Adrenal gland (tissue), 5 donors: ENCODE data around the gene ENOX1.

Experiments used
- CTCF ChIP-seq, 6 experiments: fragments of 450-650 bp in 4 of 6; fragments of 200-600 bp in 2 of 6; sonication (generic) in 1 of 6; IDR thresholded peaks; 1 replicate in 5 of 6; 2 replicates in 1 of 6; pipeline versions ENCODE4 v1.5.1 to v1.8.0; 2016 to 2021; ENCODE audit warnings: antibody characterized with exemption in 6 of 6, mild to moderate bottlenecking in 2 of 6, moderate library complexity in 1 of 6
- POLR2A ChIP-seq, 2 donors: fragments of 450-650 bp; IDR thresholded peaks; one replicate each; pipeline ENCODE4 v1.6.1; 2017; ENCODE audit warnings: antibody characterized with exemption in 2 of 2, mild to moderate bottlenecking in 2 of 2, moderate library complexity in 1 of 2
- donor health status: DM: no; HTN: no; CAD: no.

GRCh38 chr13:43424412-43424811, 362.4 kb downstream of the ENOX1 start:
- TF ChIP-seq CTCF (IDR thresholded peaks at IDR 0.05) (no peak), POLR2A (IDR thresholded peaks at IDR 0.05) (no peak)
